Panc1 (cell line): ENCODE data around the gene ZNF428. TPM values are rescaled to one million over a fixed set of nuclear protein-coding genes. Genes with fewer than 3 reads are reported as not detected.
A peak's percentile ranks its signal among the peaks of the same experiment; 100 is the strongest.

Experiments used
- ATAC-seq: fragments of 200-7000 bp; cut with Tn5 transposase; 2 replicates; pipeline ENCODE4 v1.9.1; 2020; ENCODE audit warnings: mild to moderate bottlenecking, moderate library complexity
- BruUV-seq: library from RNA; stranded (reverse); fragments of 400-500 nt; replicated peaks from 2 replicates; lab custom pipeline; 2021; lab: Mats Ljungman, UMichigan
- CTCF ChIA-PET: fragments of 300-600 bp; sonication (Branson Sonifier 250); formaldehyde crosslinking; loops from one replicate; lab custom pipeline; 2022; ENCODE audit warnings: antibody characterized with exemption; lab: Charles Lee
- POLR2A ChIA-PET: fragments of 300-600 bp; sonication (Branson Sonifier 250); formaldehyde crosslinking; loops from one replicate; lab custom pipeline; 2022; ENCODE audit warnings: antibody characterized with exemption; lab: Charles Lee
- DNase-seq: peaks from one replicate; pipeline ENCODE4 v3.0.0-alpha.2; 2010; ENCODE audit warnings: low read depth, low spot score
- H3K27ac ChIP-seq: 2 replicates; pipeline ENCODE4 v1.5.1; 2011; ENCODE audit warnings: mild to moderate bottlenecking, low read length, inconsistent platforms
- H3K27me3 ChIP-seq: fragments of 200-500 bp; sonication (Bioruptor generic); 2 replicates; pipeline ENCODE4 v1.6.0; 2014; ENCODE audit warnings: low read length, inconsistent platforms; ENCODE audit not compliant: control insufficient read depth, insufficient read depth
- H3K36me3 ChIP-seq: fragments of 200-500 bp; sonication (Bioruptor generic); 2 replicates; pipeline ENCODE4 v1.5.1; 2014; ENCODE audit warnings: inconsistent platforms, mild to moderate bottlenecking, low read length, moderate library complexity; ENCODE audit not compliant: control insufficient read depth, insufficient read depth
- H3K4me1 ChIP-seq: 2 replicates; pipeline ENCODE4 v1.5.1; 2011; ENCODE audit warnings: inconsistent platforms, mild to moderate bottlenecking, low read length, moderate library complexity; ENCODE audit not compliant: control insufficient read depth, insufficient read depth
- H3K4me3 ChIP-seq, 2 experiments: 2 replicates each; pipeline ENCODE4 v1.5.1; 2011 to 2012; ENCODE audit warnings: low read depth in 2 of 2, low read length in 2 of 2, mild to moderate bottlenecking in 2 of 2, inconsistent platforms in 1 of 2, moderate library complexity in 1 of 2
- H3K9me3 ChIP-seq: fragments of 200-500 bp; sonication (Bioruptor generic); 2 replicates; pipeline ENCODE4 v1.5.1; 2014; ENCODE audit warnings: low read depth, mild to moderate bottlenecking, inconsistent platforms, low read length, moderate library complexity; ENCODE audit not compliant: control insufficient read depth, insufficient read depth
- POLR2AphosphoS5 ChIP-seq: IDR thresholded peaks from 2 replicates; pipeline ENCODE4 v1.6.1; 2012; ENCODE audit warnings: mild to moderate bottlenecking, low read depth, low read length, moderate library complexity
- REST ChIP-seq, 2 experiments: IDR thresholded peaks; 2 replicates each; pipeline ENCODE4 v1.6.1; 2011 to 2012; ENCODE audit warnings: low read depth in 2 of 2, control low read depth in 1 of 2, low read length in 1 of 2, mild to moderate bottlenecking in 1 of 2, moderate library complexity in 1 of 2; ENCODE audit not compliant: insufficient read depth in 1 of 2
- SIN3A ChIP-seq: IDR thresholded peaks from 2 replicates; pipeline ENCODE4 v1.6.1; 2012; ENCODE audit warnings: low read depth, mild to moderate bottlenecking, low read length, moderate library complexity, borderline replicate concordance; ENCODE audit not compliant: insufficient read depth
- TCF7L2 ChIP-seq: IDR thresholded peaks from 2 replicates; pipeline ENCODE4 v1.6.1; 2011; ENCODE audit warnings: mild to moderate bottlenecking, low read depth, low read length, inconsistent platforms
- in situ Hi-C: cut with HindIII; loops from 2 replicates; pipeline ENCODE4 v1.10.0; 2016; ENCODE audit warnings: low sequenced_read_pairs, low pct_unique_long_range_greater_than_20kb
- intact Hi-C: fragments of 100-400 bp; cut with micrococcal nuclease; formaldehyde crosslinking; loops from one replicate; pipeline ENCODE4 v1.10.0; 2022; ENCODE audit not compliant: unreplicated experiment
- total RNA-seq: library from RNA; stranded (reverse); gene quantifications from one replicate; pipeline ENCODE4 v1.2.1, GENCODE V29; 2021; ENCODE audit not compliant: unreplicated experiment
- TF ChIP-seq, protein P1 (sequence below): fragments of 450-650 bp; IDR thresholded peaks from 2 replicates; pipeline ENCODE4 v1.5.1; 2017; ENCODE audit warnings: mild to moderate bottlenecking

ZNF428 gene
- total RNA-seq, 1 experiment from 2014 or later: 45.6 TPM

- intact Hi-C loops: no loop called here
- no peaks in the 10 kb centered on the region for H3K9me3 ChIP-seq
- CTCF ChIA-PET: no interaction called here
- no peaks in the 10 kb centered on the region for H3K4me1 ChIP-seq
- no peaks in the 10 kb centered on the region for H3K36me3 ChIP-seq
- in situ Hi-C loops: no loop called here
- TF ChIP-seq TCF7L2: no peak
- no peak for TF ChIP-seq SIN3A
- TF ChIP-seq, protein P1, sequence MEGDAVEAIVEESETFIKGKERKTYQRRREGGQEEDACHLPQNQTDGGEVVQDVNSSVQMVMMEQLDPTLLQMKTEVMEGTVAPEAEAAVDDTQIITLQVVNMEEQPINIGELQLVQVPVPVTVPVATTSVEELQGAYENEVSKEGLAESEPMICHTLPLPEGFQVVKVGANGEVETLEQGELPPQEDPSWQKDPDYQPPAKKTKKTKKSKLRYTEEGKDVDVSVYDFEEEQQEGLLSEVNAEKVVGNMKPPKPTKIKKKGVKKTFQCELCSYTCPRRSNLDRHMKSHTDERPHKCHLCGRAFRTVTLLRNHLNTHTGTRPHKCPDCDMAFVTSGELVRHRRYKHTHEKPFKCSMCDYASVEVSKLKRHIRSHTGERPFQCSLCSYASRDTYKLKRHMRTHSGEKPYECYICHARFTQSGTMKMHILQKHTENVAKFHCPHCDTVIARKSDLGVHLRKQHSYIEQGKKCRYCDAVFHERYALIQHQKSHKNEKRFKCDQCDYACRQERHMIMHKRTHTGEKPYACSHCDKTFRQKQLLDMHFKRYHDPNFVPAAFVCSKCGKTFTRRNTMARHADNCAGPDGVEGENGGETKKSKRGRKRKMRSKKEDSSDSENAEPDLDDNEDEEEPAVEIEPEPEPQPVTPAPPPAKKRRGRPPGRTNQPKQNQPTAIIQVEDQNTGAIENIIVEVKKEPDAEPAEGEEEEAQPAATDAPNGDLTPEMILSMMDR: no peak
- TF ChIP-seq REST (IDR thresholded peaks at IDR 0.05; ENCODE audit: insufficient read depth in 1 of 2, low read depth in 2 of 2, low read length in 1 of 2): no peak
- no peak for TF ChIP-seq POLR2AphosphoS5
- no peak overlapping the region for H3K27ac ChIP-seq
- no TSS peak for BruUV-seq
- POLR2A ChIA-PET: no interaction called here
- ATAC-seq (peak; percentile 48; the same call in 1 of the 2 replicates), DNase-seq (peak; percentile 46)
- no peaks in the 10 kb centered on the region for H3K27me3 ChIP-seq
- no peak overlapping the region for H3K4me3 ChIP-seq
These were observed 56.7 kb downstream of the ZNF428 start for GRCh38 chr19:43562698-43563241.

- no peaks in the 10 kb centered on the region for H3K27me3 ChIP-seq
- ChIA-PET POLR2A (no interaction called here), CTCF (no interaction called here)
- no peak overlapping the region for H3K4me3 ChIP-seq
- intact Hi-C loops (no loop called here), in situ Hi-C loops (no loop called here)
- no peaks in the 10 kb centered on the region for H3K4me1 ChIP-seq
- no peaks in the 10 kb centered on the region for H3K9me3 ChIP-seq
- no TSS peak for BruUV-seq
- ATAC-seq (no peak), DNase-seq (no peak)
- H3K27ac ChIP-seq: no peak overlapping the region
- H3K36me3 ChIP-seq: no peaks in the 10 kb centered on the region
- TF ChIP-seq POLR2AphosphoS5: no peak
- no peak for TF ChIP-seq SIN3A
- TF ChIP-seq REST (IDR thresholded peaks at IDR 0.05; ENCODE audit: insufficient read depth in 1 of 2, low read depth in 2 of 2, low read length in 1 of 2): no peak
- TF ChIP-seq, protein P1: no peak
- no peak for TF ChIP-seq TCF7L2
These were observed 57.2 kb downstream of the ZNF428 start for GRCh38 chr19:43562226-43562697.
